GM18508 (cell line): ENCODE measurements around the gene AKAP11.

ENCODE experiments used
- ATAC-seq: cut with Tn5 transposase; IDR thresholded peaks from one replicate; pipeline ENCODE4 v1.9.1; 2021; ENCODE audit warnings: moderate number of reproducible peaks; ENCODE audit not compliant: insufficient read depth, unreplicated experiment

The AKAP11 gene

DNA sequence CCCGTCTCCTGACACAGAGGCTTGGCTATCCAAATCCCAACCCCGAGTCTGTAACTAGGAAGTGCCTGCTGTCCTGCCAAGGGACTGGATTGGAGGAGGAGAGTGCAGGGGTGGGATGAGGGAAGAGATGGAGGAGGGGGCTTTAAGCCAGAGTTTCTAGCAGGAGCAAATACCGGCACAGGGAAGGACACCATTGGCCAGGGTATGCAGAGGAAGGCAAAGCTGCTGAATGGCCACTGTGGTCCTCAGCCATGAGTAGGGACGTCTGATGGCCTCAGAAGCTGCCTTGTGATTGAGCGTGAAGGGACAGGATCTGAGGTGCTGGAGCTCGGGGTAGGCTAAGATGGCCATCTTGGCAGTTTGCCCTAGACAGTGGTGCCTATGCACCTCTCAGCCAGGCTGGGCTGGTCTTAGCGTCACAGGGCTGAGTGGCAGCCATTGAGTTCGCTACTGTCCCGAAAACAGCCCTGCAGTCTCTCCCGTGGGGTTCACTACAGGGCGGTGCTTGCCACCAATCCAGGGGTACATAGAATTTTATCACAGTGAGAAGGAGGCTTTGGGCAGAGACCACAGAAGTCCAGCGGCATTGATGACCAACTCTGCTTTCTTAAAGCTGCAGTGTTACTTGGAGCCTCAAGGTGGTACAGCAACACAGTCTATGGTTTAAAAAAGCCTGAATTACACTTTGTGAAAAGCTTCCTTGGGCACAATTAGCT lies 61.8 kb downstream of the AKAP11 start:
- no peak for ATAC-seq

DNA sequence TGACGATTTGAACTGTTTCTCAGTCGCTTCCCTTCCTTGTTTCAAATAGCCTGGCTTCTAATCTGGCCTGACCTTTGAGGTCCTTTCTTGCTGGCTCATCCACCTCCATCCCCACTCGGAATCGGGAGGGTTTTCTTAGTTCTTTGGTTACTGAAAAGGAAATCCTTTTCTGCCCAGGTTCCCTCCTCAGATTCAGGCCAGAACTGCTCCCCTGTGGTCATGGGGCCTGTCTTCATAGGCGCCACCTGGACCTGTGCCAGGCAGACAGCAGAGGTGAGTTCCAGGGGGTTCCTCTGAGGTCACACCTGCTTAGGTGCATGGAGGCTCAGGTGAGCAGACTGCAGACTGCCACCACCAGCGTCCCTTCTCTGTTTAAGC lies 62.4 kb downstream of the AKAP11 start:
- no peak for ATAC-seq

DNA sequence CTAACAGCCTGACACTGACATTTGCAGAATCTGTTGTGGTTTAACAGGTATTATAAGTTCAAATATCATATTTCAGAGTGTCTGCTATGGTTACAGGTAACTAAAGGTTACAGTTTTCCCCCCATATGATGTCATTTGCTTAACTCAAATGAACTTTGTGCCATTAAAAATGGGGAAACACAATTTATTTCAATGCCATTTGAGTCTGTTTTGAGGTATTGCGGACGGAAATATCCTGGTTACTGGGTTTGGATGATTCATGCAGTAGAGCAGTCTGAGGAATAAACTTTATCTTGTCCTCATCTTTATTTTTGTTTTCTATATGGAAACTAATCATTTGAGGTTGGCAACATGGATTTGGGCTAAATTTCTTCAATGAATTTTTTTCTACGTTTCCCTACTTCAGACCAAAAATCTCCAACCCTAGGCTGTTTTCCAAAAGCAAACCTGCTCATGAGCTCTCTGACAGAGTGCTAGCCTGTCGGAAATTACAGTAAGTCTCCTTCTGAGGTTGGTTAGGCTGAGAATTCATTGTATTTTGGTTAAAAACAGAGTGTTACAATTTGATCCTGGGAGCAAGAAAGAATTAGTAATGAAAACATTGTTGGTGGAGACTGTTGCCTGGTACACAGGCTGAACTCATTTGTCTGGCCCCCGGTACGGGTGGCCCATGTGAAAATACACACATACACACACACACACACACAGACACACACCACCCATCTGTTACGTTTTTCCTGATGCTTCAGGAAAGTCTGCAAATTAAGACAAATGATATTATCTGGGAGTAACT lies 66.1 kb downstream of the AKAP11 start:
- ATAC-seq = no peak

DNA sequence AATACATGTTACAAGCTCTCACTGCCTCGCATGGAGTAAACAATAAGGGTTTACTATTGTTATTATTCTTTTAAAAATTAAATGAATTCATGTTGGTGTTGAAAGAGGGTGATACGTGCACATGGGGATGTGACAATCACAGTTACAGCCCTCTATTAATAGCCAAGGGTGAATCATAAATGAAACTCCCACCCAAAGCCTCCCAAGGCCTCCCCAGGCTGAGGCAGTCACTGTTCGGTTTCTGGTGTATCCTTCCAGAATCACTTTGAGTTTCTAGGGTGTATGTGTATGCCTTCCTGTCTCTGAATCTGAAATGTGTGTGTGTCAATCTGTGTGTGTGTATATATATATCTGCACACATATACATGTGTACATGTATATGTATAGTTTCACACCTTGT lies 73.4 kb downstream of the AKAP11 start:
- ATAC-seq = no peak

DNA sequence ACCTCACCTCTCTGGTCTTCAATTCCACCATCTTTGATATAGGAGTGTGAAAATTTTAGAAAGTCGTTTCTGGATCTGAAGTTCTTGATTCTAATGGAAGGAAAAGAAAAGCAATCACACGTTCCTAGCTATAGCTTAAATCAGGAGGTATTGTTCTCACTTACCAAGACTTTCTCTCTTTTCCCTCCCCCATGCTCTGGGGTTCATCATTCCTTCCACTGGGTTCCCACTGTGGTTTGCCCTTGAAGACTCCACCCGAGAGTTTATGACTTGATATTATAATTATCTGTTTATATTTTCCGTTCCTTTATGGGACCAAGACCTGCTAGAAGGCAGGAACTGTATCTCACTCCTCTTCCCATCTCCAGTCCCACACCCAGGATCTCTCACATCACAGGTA lies 76.6 kb downstream of the AKAP11 start:
- no peak for ATAC-seq

DNA sequence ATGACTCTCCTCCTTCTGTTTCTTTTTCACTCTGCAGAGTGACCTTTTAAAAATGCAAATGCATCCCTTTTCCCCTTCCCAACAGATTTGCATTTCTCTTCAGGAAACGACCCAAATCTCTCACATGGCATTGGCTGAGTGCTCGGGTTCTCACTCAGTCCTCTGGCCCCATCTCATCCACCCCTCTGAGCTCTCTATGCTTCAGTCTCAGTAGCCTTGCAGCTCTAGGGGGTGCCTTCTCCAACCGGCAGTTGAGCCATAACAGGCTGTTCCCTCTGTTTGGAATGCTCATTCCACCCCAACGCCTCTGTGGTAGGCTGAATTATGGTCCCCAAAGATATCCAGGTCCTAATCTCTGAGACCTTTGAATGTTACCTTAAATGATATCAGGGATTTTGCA lies 78.2 kb downstream of the AKAP11 start:
- ATAC-seq = no peak

DNA sequence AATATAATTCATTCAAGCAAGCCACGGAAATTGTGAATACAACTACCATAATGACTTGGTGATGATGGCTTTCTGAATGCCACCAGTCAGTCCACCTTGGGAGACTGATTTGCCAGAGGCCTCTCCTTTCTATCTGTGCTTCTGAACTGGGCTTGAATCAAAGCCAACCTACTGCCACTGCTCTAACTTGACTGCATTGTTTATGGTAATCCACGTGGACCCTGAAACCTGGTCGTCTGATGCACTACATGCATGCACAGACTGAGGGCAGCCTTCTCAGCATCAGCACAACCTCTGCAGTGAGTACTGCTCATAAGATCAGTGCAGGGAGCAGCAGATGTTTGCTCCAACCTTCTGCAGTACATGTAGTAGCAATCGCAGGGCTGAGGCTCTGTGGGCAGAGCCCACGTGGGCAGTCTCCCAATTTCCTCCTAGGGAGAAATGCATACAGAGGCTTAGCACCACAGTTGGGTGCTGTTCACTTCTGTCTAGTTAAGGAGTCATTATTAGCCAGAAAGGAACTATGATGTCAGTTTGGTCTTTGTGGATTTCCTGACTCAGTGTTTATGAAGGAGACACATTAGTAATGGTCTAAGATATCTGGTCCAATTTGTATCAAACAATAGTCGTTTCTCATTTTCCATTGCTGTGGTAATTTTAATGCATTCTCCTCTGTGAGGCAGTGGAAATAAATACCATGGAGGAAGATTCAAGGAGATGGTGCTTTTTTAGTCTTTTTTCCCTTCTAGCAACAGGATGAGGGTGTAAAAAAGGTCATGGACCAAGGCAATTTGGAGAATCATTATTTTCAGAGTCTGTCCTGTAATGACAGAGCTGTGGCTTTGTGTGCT lies 82.5 kb downstream of the AKAP11 start:
- ATAC-seq = peak; percentile 66

DNA sequence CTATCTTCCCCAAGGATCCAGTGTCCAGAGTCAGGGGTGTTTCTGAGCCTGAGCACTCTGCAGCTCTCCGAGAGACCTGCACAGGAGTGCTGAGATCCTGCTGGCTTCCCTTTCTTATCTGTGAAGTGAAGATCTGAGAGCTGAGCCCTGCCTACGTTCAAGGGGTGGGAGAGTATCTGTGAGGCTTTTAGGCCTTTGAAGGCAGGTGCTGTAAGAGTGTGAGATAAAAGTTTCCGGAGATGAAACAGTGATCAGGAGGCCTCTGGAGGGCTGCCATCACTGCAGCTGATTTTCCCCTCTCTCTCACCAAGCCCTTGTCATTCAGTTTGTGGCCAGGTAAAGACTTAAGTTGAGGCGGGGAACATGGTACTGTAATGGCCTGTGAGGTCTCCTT lies 83.1 kb downstream of the AKAP11 start:
- ATAC-seq = no peak

DNA sequence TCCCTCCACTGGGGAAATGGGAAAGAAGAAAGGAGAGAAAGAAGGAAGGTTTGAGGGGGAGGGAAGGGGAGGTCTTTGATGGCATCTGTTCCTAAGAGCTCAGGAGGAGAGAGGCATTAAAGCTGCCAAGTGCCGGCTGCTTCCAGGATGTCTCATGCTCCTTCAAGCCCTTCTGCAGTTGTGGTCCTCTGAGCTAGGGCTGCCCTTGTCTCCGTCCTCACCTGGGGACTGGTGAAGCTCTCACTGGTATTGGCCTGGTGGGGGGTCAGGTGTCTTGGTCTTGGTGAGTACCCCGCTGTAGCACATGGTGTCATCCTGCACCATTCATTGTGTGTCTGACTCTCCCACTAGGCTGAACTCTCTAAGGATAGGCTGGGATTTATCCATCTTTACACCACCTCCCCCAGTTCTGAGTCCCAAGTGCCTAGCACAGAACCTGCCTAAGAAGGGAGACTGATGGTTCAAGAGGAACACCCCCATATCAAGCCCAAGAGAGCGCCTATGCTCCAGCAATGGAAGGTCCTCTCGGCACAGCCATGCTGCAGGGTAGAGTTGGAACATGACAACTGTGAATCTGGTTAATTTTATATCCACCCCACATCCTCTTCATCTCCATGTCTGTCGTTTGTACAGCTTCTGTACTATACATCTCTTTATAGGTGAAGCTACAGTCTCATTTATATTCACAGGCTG lies 83.7 kb downstream of the AKAP11 start:
- ATAC-seq = no peak

DNA sequence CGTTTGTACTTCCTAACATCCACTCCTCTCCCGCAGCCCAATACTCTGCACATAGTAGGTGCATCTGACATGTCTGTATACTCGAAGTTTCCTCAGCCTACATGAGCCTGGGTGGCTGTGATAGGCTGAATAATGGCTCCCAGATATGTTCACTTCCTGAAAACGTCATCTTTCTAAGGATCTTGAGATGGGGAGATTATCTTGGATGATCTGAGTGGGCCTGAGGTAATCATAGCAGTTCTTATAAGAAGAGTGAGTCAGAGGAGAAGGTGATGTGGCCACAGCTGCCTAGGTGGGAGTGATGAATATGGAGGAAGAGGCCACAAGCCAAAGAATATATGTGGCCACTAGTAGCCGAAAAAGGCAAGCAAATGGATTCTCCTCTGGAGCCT lies 84.2 kb downstream of the AKAP11 start:
- no peak for ATAC-seq

DNA sequence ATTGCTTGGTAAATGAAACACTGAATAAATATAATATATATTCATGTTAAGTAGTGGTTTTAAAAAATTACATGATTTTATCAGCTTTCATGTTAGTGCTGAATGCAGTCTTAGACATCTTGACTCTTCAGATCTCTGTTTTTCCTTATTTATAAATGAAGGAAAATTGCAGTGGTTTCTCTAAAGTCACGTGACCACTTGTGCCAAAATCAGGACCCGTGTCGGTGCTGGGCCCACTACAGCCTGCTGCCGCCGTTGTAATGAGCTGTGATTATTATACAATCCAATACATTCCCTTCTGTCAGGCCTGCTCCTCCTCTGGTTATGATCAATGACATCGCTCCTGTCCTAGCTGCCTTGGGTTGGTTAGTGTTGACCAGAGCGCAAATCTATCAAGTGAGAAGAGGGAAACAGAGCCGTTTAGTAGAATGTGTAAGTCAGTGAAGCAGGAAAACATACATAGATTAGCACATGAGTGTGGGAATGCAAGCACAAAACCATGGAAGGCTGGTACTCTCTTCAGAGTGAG lies 88.2 kb downstream of the AKAP11 start:
- ATAC-seq = no peak

DNA sequence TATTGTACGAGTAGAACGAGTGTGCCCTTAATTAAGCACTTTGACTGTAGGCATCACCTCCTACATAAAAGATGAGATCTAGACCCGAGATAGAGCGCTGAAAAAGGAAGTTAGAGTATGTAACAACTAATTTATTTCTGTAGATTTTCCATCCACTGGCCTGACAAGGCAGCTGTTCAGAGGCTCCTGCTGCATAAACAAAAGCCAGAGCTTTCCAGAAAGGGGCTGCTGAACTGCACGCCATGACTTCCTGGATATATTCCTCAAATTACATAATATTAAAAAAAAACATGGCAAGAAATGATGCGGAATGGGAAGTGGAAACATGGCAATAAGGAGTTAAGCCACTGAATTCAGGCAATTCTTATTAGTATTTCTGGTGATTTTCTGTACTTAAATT lies 89.7 kb downstream of the AKAP11 start:
- ATAC-seq = no peak

DNA sequence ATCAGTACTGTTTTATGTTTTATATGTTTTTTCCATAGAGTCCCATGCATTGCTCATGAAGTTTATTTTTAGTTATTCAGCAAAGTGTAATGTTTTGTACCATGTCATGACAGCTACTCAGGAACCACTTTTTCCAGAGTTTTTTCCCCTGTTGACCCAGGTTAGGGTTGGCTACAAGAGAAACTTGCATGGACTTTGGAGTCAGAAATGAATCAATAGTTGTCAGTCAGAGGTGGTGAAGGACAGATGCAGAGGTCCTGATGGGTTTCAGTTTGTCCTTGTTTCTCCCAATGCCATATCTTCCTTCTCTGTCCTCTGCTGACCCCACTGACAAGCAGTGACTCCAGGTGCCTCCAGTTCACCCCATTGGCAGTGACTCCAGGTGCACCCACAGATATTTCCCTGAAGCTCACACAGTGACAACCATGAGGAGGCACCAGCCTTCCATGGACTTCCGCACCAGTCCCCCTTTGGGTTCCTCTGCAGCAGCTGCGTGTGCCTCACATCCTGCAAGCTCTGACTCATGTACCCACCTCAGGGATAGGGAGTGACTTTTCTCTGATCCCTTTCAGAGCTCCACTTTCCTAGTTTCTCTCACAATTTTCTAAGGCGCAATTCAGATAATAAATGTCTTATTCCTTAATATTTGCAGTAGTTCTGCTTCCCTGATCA lies 92.1 kb downstream of the AKAP11 start:
- ATAC-seq = no peak

DNA sequence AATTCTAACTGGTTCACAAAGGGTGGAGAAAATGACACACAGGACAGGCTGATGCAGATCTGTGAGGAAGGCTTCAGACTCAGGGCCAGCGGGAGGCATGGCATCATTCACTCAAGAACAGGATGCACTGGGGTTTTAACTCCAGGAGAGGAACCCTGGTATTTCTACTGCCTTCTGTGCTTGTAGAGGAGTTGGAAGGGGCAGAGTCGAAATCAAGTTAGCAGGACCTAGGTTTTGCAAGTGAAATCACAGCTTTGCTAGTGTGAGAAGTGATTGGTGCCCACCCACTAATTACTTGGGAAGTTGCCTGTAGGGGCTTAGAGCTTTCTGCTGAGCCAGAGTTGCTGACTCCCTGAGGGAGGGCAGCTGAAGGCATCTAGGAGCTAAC lies 92.7 kb downstream of the AKAP11 start:
- ATAC-seq = no peak

DNA sequence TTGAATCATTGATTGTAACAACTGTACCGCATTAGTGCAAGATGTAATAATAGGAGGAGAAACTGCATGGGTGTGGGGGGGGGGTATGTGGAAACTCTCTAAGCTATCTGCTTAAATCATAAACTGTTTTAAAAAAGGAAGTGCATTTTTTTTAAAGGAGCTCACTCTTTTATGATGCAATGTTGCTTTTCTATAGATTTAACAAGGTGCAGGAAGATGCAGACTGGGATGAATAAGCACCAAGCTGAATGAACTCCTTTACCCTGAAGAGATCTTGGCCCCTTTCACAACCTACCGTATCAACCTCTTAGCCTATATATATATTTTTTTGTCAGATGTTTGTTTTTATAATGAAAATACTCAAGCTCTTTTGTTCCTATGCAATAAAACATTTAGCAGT lies 95.9 kb downstream of the AKAP11 start:
- ATAC-seq = no peak

DNA sequence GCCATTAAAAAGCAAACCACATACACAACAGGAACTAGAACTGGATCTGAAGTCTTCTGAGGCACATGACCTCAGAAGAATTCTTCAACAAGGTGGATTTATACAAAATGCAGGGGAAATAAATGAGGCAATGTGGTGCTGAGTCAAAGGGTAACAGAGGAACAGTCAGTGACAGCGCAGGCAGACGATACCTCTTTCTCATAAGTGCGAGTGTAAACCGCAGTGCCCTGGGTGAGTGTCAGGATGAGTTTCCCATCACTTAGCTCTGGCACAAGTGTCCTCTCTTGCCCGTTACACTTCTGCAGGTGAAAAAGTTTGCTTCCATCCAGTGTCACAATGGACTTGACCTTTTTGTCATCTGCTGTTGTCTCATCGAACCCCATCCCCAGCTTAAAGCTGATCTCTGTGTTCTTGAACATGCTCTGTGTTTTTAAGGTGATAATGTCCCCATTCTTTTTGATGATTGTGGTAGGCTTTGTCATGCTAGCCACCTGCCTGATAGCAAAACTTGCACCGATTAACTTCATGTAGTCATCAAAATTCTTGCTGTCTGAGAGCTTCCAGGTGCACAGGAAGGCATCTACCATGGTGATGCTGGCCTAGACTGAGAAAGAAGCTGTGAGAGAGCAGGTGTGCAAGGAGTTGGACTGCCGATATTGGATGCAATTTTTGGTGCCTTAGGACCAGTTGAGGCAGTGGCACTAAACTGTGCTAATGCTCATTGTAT lies 97.3 kb downstream of the AKAP11 start:
- ATAC-seq = no peak

DNA sequence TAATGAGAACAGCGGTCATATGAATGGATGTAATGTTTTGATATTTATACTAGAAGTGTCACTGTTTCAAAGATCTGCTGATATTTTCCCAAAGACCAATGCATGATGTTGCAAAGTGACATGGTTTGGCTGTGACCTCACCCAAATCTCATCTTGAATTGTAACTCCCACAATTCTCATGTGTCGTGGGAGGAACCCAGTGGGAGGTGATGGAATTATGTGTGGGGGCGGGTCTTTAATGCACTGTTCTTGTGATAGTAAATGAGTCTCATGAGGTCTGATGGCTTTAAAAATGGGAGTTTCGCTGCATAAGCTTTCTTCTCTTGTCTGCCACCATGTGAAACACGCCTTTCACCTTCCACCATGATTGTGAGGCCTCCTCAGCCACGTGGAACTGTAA lies 98.3 kb downstream of the AKAP11 start:
- no peak for ATAC-seq
